Retinal pigment epithelial cell (primary cell): ENCODE data around the gene SMAD4.

ENCODE experiments used
- DNase-seq: peaks from one replicate; pipeline ENCODE4 v3.0.0-alpha.2; 2010; ENCODE audit warnings: low read depth
- H3K4me3 ChIP-seq: 2 replicates; pipeline ENCODE4 v1.5.1; 2011; ENCODE audit warnings: mild to moderate bottlenecking, low read length, control low read depth, moderate library complexity
- CTCF ChIP-seq: conservative IDR thresholded peaks from 2 replicates; pipeline ENCODE4 v1.5.1; 2011; ENCODE audit warnings: low read depth, low read length, control low read depth, inconsistent platforms

SMAD4 gene

GRCh38 chr18:51069885-51070284 lies 39.9 kb downstream of the SMAD4 start:
- DNase-seq = no peak
- no peak overlapping the region for H3K4me3 ChIP-seq
- no peak for TF ChIP-seq CTCF

- DNase-seq = peak; percentile 31
- H3K4me3 ChIP-seq = no peak overlapping the region
- no peak for TF ChIP-seq CTCF
Observed at GRCh38 chr18:51070545-51070944, 40.5 kb downstream of the SMAD4 start.

GRCh38 chr18:51072586-51073313 lies 42.7 kb downstream of the SMAD4 start:
- no peak overlapping the region for H3K4me3 ChIP-seq
- no peak for DNase-seq
- TF ChIP-seq CTCF = no peak

- DNase-seq = no peak
- TF ChIP-seq CTCF = no peak
- H3K4me3 ChIP-seq = no peak overlapping the region
Observed at GRCh38 chr18:51074605-51075004, 44.6 kb downstream of the SMAD4 start.

GRCh38 chr18:51076503-51076902 lies 46.5 kb downstream of the SMAD4 start:
- no peak for DNase-seq
- TF ChIP-seq CTCF = no peak
- H3K4me3 ChIP-seq = no peak overlapping the region

- no peak for DNase-seq
- TF ChIP-seq CTCF = no peak
- no peak overlapping the region for H3K4me3 ChIP-seq
Observed at GRCh38 chr18:51077217-51077616, 47.2 kb downstream of the SMAD4 start.

- H3K4me3 ChIP-seq = no peak overlapping the region
- no peak for TF ChIP-seq CTCF
- no peak for DNase-seq
Observed at GRCh38 chr18:51078026-51078425, 48.0 kb downstream of the SMAD4 start.
